Measurements from ENCODE around the gene TDRD12.

The TDRD12 gene

GRCh38 chr19:32813862-32814425, 94.4 kb downstream of the TDRD12 start:
- peaks cover 7% of the 10 kb centered on the region for H3K27me3 Mint-ChIP-seq
- H3K9me3 Mint-ChIP-seq = no peaks in the 10 kb centered on the region
- no peaks in the 10 kb centered on the region for H3K36me3 Mint-ChIP-seq (ENCODE audit: low read depth)
- intact Hi-C loops (cut with micrococcal nuclease) = no loop called here
- H3K4me1 Mint-ChIP-seq (ENCODE audit: low read depth) = no peaks in the 10 kb centered on the region
- no peak overlapping the region for H3K27ac Mint-ChIP-seq
- no peak overlapping the region for H3K4me3 Mint-ChIP-seq

GRCh38 chr19:32814624-32815023, 95.1 kb downstream of the TDRD12 start:
- intact Hi-C loops (cut with micrococcal nuclease) = no loop called here
- Mint-ChIP-seq H3K27me3 (peaks cover 8% of the 10 kb centered on the region), H3K27ac (no peak overlapping the region), H3K4me1 (ENCODE audit: low read depth) (no peaks in the 10 kb centered on the region), H3K4me3 (no peak overlapping the region), H3K9me3 (no peaks in the 10 kb centered on the region), H3K36me3 (ENCODE audit: low read depth) (no peaks in the 10 kb centered on the region)

GRCh38 chr19:32816555-32817099, 97.1 kb downstream of the TDRD12 start:
- Mint-ChIP-seq H3K36me3 (ENCODE audit: low read depth) (no peaks in the 10 kb centered on the region), H3K27ac (no peak overlapping the region), H3K4me1 (ENCODE audit: low read depth) (no peaks in the 10 kb centered on the region), H3K4me3 (no peak overlapping the region), H3K9me3 (no peaks in the 10 kb centered on the region), H3K27me3 (peaks cover 10% of the 10 kb centered on the region)
- intact Hi-C loops (cut with micrococcal nuclease) = no loop called here

- no peaks in the 10 kb centered on the region for H3K36me3 Mint-ChIP-seq (ENCODE audit: low read depth)
- intact Hi-C loops (cut with micrococcal nuclease) = no loop called here
- H3K27me3 Mint-ChIP-seq = peaks cover 9% of the 10 kb centered on the region
- no peaks in the 10 kb centered on the region for H3K9me3 Mint-ChIP-seq
- no peaks in the 10 kb centered on the region for H3K4me1 Mint-ChIP-seq (ENCODE audit: low read depth)
- H3K27ac Mint-ChIP-seq = no peak overlapping the region
- H3K4me3 Mint-ChIP-seq = no peak overlapping the region
These were observed 98.3 kb downstream of the TDRD12 start for GRCh38 chr19:32817569-32818476.

GRCh38 chr19:32818536-32818935, 99.0 kb downstream of the TDRD12 start:
- intact Hi-C loops (cut with micrococcal nuclease) = no loop called here
- H3K27ac Mint-ChIP-seq = no peak overlapping the region
- H3K4me3 Mint-ChIP-seq = no peak overlapping the region
- H3K36me3 Mint-ChIP-seq (ENCODE audit: low read depth) = no peaks in the 10 kb centered on the region
- H3K27me3 Mint-ChIP-seq = peaks cover 12% of the 10 kb centered on the region
- H3K4me1 Mint-ChIP-seq (ENCODE audit: low read depth) = no peaks in the 10 kb centered on the region
- no peaks in the 10 kb centered on the region for H3K9me3 Mint-ChIP-seq

- no peaks in the 10 kb centered on the region for H3K4me1 Mint-ChIP-seq (ENCODE audit: low read depth)
- intact Hi-C loops (cut with micrococcal nuclease) = no loop called here
- H3K27me3 Mint-ChIP-seq = peaks cover 22% of the 10 kb centered on the region
- no peaks in the 10 kb centered on the region for H3K36me3 Mint-ChIP-seq (ENCODE audit: low read depth)
- no peaks in the 10 kb centered on the region for H3K9me3 Mint-ChIP-seq
- no peak overlapping the region for H3K4me3 Mint-ChIP-seq
- H3K27ac Mint-ChIP-seq = no peak overlapping the region
These were observed 100.1 kb downstream of the TDRD12 start for GRCh38 chr19:32819419-32820400.

- intact Hi-C loops (cut with micrococcal nuclease) = no loop called here
- H3K4me3 Mint-ChIP-seq = no peak overlapping the region
- H3K9me3 Mint-ChIP-seq = no peaks in the 10 kb centered on the region
- no peaks in the 10 kb centered on the region for H3K4me1 Mint-ChIP-seq (ENCODE audit: low read depth)
- H3K36me3 Mint-ChIP-seq (ENCODE audit: low read depth) = no peaks in the 10 kb centered on the region
- peaks cover 26% of the 10 kb centered on the region for H3K27me3 Mint-ChIP-seq
- H3K27ac Mint-ChIP-seq = no peak overlapping the region
These were observed 103.6 kb downstream of the TDRD12 start for GRCh38 chr19:32822916-32823746.

- H3K4me3 Mint-ChIP-seq = no peak overlapping the region
- H3K27me3 Mint-ChIP-seq = peaks cover 25% of the 10 kb centered on the region
- H3K27ac Mint-ChIP-seq = no peak overlapping the region
- no peaks in the 10 kb centered on the region for H3K36me3 Mint-ChIP-seq (ENCODE audit: low read depth)
- no peaks in the 10 kb centered on the region for H3K9me3 Mint-ChIP-seq
- intact Hi-C loops (cut with micrococcal nuclease) = no loop called here
- no peaks in the 10 kb centered on the region for H3K4me1 Mint-ChIP-seq (ENCODE audit: low read depth)
These were observed 104.2 kb downstream of the TDRD12 start for GRCh38 chr19:32823747-32824102.

GRCh38 chr19:32824191-32824751, 104.7 kb downstream of the TDRD12 start:
- H3K36me3 Mint-ChIP-seq (ENCODE audit: low read depth) = no peaks in the 10 kb centered on the region
- no peaks in the 10 kb centered on the region for H3K9me3 Mint-ChIP-seq
- H3K27me3 Mint-ChIP-seq = peaks cover 25% of the 10 kb centered on the region
- intact Hi-C loops (cut with micrococcal nuclease) = no loop called here
- no peaks in the 10 kb centered on the region for H3K4me1 Mint-ChIP-seq (ENCODE audit: low read depth)
- H3K27ac Mint-ChIP-seq = no peak overlapping the region
- no peak overlapping the region for H3K4me3 Mint-ChIP-seq

GRCh38 chr19:32824916-32825608, 105.5 kb downstream of the TDRD12 start:
- H3K36me3 Mint-ChIP-seq (ENCODE audit: low read depth) = no peaks in the 10 kb centered on the region
- no peak overlapping the region for H3K4me3 Mint-ChIP-seq
- H3K27ac Mint-ChIP-seq = no peak overlapping the region
- intact Hi-C loops (cut with micrococcal nuclease) = no loop called here
- H3K4me1 Mint-ChIP-seq (ENCODE audit: low read depth) = no peaks in the 10 kb centered on the region
- H3K27me3 Mint-ChIP-seq = peaks cover 20% of the 10 kb centered on the region
- H3K9me3 Mint-ChIP-seq = no peaks in the 10 kb centered on the region

- intact Hi-C loops (cut with micrococcal nuclease) = no loop called here
- peaks cover 19% of the 10 kb centered on the region for H3K27me3 Mint-ChIP-seq
- no peak overlapping the region for H3K4me3 Mint-ChIP-seq
- no peaks in the 10 kb centered on the region for H3K36me3 Mint-ChIP-seq (ENCODE audit: low read depth)
- H3K4me1 Mint-ChIP-seq (ENCODE audit: low read depth) = no peaks in the 10 kb centered on the region
- H3K27ac Mint-ChIP-seq = no peak overlapping the region
- H3K9me3 Mint-ChIP-seq = no peaks in the 10 kb centered on the region
These were observed 108.6 kb downstream of the TDRD12 start for GRCh38 chr19:32828139-32828538.

- H3K9me3 Mint-ChIP-seq = no peaks in the 10 kb centered on the region
- H3K27ac Mint-ChIP-seq = no peak overlapping the region
- no peak overlapping the region for H3K4me3 Mint-ChIP-seq
- H3K27me3 Mint-ChIP-seq = peaks cover 14% of the 10 kb centered on the region
- no peaks in the 10 kb centered on the region for H3K36me3 Mint-ChIP-seq (ENCODE audit: low read depth)
- intact Hi-C loops (cut with micrococcal nuclease) = no loop called here
- no peaks in the 10 kb centered on the region for H3K4me1 Mint-ChIP-seq (ENCODE audit: low read depth)
These were observed 109.2 kb downstream of the TDRD12 start for GRCh38 chr19:32828643-32829344.
